Kidney (tissue), 2 donors: ENCODE data around the gene CAPRIN2. TPM values are rescaled to one million over a fixed set of nuclear protein-coding genes. Genes with fewer than 3 reads are reported as not detected.

Source experiments
- polyA plus RNA-seq: library from polyadenylated mRNA; stranded (reverse); fragments of 350-450 nt; fragmentation: Illumina TruSeq; extraction: RNeasy Lipid Tissue Mini Kit (QIAGEN cat#74804); gene quantifications from one replicate; pipeline ENCODE4 v1.2.3, GENCODE V29; 2014; ENCODE audit warnings: low read depth, low replicate concordance; ENCODE audit not compliant: insufficient read depth
- total RNA-seq: library from RNA; stranded (reverse); fragmentation: NEBNext Ultra II Directional; extraction: Animal tissue kit (Norgen Biotek cat#: 25700); gene quantifications from one replicate; pipeline ENCODE4 v1.2.1, GENCODE V29; 2021
- donor health status: DM: yes; HTN: yes; CAD: no.

Gene CAPRIN2
- total and polyA plus RNA-seq, 2 donors from 2014 or later = 15.6 to 21.5 TPM

Other genes starting within 250 kb of the CAPRIN2 start
- 63.3 TPM for gene IPO8, start 59.1 kb downstream of the CAPRIN2 start, total RNA-seq
- gene IPO8, start 59.1 kb downstream of the CAPRIN2 start, polyA plus RNA-seq = 19.5 TPM
- 7.5 TPM for gene TSPAN11, start 171.8 kb upstream of the CAPRIN2 start, total RNA-seq
- 1.3 TPM for gene TSPAN11, start 171.8 kb upstream of the CAPRIN2 start, polyA plus RNA-seq